H9 (cell line): ENCODE measurements around the gene SDK1. TPM values are rescaled to one million over a fixed set of nuclear protein-coding genes. Genes with fewer than 3 reads are reported as not detected.

ENCODE experiments used
- DNase-seq: peaks from one replicate; pipeline ENCODE4 v3.0.0-alpha.2; 2017
- H2AFZ ChIP-seq: one replicate; pipeline ENCODE4 v1.6.1; 2013; ENCODE audit warnings: mild to moderate bottlenecking, low read length, control low read depth, moderate library complexity
- H2AK5ac ChIP-seq: 2 replicates; pipeline ENCODE4 v1.6.1; 2013; ENCODE audit warnings: low read length, control low read depth, mixed read lengths; ENCODE audit not compliant: insufficient read length
- H2BK120ac ChIP-seq: one replicate; pipeline ENCODE4 v1.6.1; 2013; ENCODE audit warnings: low read depth, mild to moderate bottlenecking, low read length, control low read depth, inconsistent platforms; ENCODE audit not compliant: poor library complexity, severe bottlenecking
- H2BK12ac ChIP-seq: 2 replicates; pipeline ENCODE4 v1.6.1; 2013; ENCODE audit warnings: low read length, control low read depth, mixed read lengths, low read depth; ENCODE audit not compliant: insufficient read length
- H2BK15ac ChIP-seq: 2 replicates; pipeline ENCODE4 v1.6.1; 2013; ENCODE audit warnings: low read depth, low read length, control low read depth
- H2BK20ac ChIP-seq: one replicate; pipeline ENCODE4 v1.6.1; 2013; ENCODE audit warnings: low read depth, mild to moderate bottlenecking, low read length, control low read depth, inconsistent platforms; ENCODE audit not compliant: poor library complexity, severe bottlenecking
- H2BK5ac ChIP-seq: 2 replicates; pipeline ENCODE4 v1.6.1; 2013; ENCODE audit warnings: low read length, control low read depth, mixed read lengths; ENCODE audit not compliant: insufficient read length
- H3K14ac ChIP-seq: 2 replicates; pipeline ENCODE4 v1.6.1; 2013; ENCODE audit warnings: low read length, control low read depth; ENCODE audit not compliant: insufficient read depth
- H3K18ac ChIP-seq: 2 replicates; pipeline ENCODE4 v1.6.1; 2013; ENCODE audit warnings: low read depth, mild to moderate bottlenecking, mixed read lengths, low read length, control low read depth; ENCODE audit not compliant: insufficient read length
- H3K23ac ChIP-seq: 2 replicates; pipeline ENCODE4 v1.6.1; 2013; ENCODE audit warnings: low read length, control low read depth, mixed read lengths, low read depth; ENCODE audit not compliant: insufficient read length
- H3K23me2 ChIP-seq: 2 replicates; pipeline ENCODE4 v1.6.1; 2013; ENCODE audit warnings: low read depth, mild to moderate bottlenecking, mixed read lengths, low read length, control low read depth; ENCODE audit not compliant: insufficient read length, poor library complexity, severe bottlenecking
- H3K27ac ChIP-seq: 2 replicates; pipeline ENCODE4 v1.5.1; 2013; ENCODE audit warnings: low read length, control low read depth, mixed read lengths, low read depth; ENCODE audit not compliant: insufficient read length
- H3K27me3 ChIP-seq: 2 replicates; pipeline ENCODE4 v1.6.1; 2013; ENCODE audit warnings: low read length, control low read depth, inconsistent platforms; ENCODE audit not compliant: insufficient read depth
- H3K4ac ChIP-seq: 2 replicates; pipeline ENCODE4 v1.6.1; 2013; ENCODE audit warnings: low read depth, mild to moderate bottlenecking, control low read depth, inconsistent platforms, low read length, moderate library complexity
- H3K4me1 ChIP-seq: 2 replicates; pipeline ENCODE4 v1.6.1; 2013; ENCODE audit warnings: low read length, control low read depth, inconsistent platforms; ENCODE audit not compliant: insufficient read depth
- H3K4me2 ChIP-seq: 2 replicates; pipeline ENCODE4 v1.6.1; 2013; ENCODE audit warnings: low read length, control low read depth, mixed read lengths; ENCODE audit not compliant: insufficient read length, insufficient read depth
- H3K56ac ChIP-seq: 2 replicates; pipeline ENCODE4 v1.6.1; 2013; ENCODE audit warnings: low read depth, mild to moderate bottlenecking, mixed read lengths, low read length, control low read depth; ENCODE audit not compliant: insufficient read length
- H3K79me1 ChIP-seq: 2 replicates; pipeline ENCODE4 v1.6.1; 2013; ENCODE audit warnings: low read depth, mild to moderate bottlenecking, moderate library complexity, low read length, control low read depth, inconsistent platforms; ENCODE audit not compliant: insufficient read depth, poor library complexity, severe bottlenecking
- H3K79me2 ChIP-seq: 2 replicates; pipeline ENCODE4 v1.6.1; 2013; ENCODE audit warnings: low read length, control low read depth, inconsistent platforms; ENCODE audit not compliant: insufficient read depth
- H3K9ac ChIP-seq: 2 replicates; pipeline ENCODE4 v1.6.1; 2013; ENCODE audit warnings: low read length, control low read depth, mixed read lengths; ENCODE audit not compliant: insufficient read length; ENCODE audit errors: extremely low read depth
- H3K9me3 ChIP-seq: one replicate; pipeline ENCODE4 v1.6.1; 2013; ENCODE audit warnings: low read depth, low read length, inconsistent platforms; ENCODE audit not compliant: control insufficient read depth
- H3T11ph ChIP-seq: one replicate; pipeline ENCODE4 v1.6.1; 2013; ENCODE audit warnings: mild to moderate bottlenecking, low read length, control low read depth, inconsistent platforms
- H4K20me1 ChIP-seq: one replicate; pipeline ENCODE4 v1.6.1; 2013; ENCODE audit not compliant: control insufficient read depth, insufficient read length, insufficient read depth
- H4K5ac ChIP-seq: 2 replicates; pipeline ENCODE4 v1.6.1; 2013; ENCODE audit warnings: low read depth, mild to moderate bottlenecking, mixed read lengths, low read length, control low read depth; ENCODE audit not compliant: insufficient read length
- H4K8ac ChIP-seq: replicated peaks from 2 replicates; pipeline ENCODE4 v1.6.1; 2013; ENCODE audit warnings: low read length, control low read depth, mixed read lengths, low read depth; ENCODE audit not compliant: insufficient read length
- H4K91ac ChIP-seq: 2 replicates; pipeline ENCODE4 v1.6.1; 2013; ENCODE audit warnings: low read depth, mild to moderate bottlenecking, moderate library complexity, mixed read lengths, low read length, control low read depth; ENCODE audit not compliant: insufficient read length
- H3K27ac Mint-ChIP-seq, 3 experiments: 2 replicates in 2 of 3; 3 replicates in 1 of 3; pipeline ENCODE4 v1.8.0; 2020 to 2021; ENCODE audit warnings: mixed read lengths in 3 of 3, mild to moderate bottlenecking in 1 of 3, moderate library complexity in 1 of 3
- H3K27me3 Mint-ChIP-seq: 2 replicates; pipeline ENCODE4 v1.8.0; 2021; ENCODE audit warnings: low read depth, mild to moderate bottlenecking, moderate library complexity, mixed read lengths
- H3K36me3 Mint-ChIP-seq, 3 experiments: 2 replicates in 2 of 3; 3 replicates in 1 of 3; pipeline ENCODE4 v1.8.0; 2020 to 2021; ENCODE audit warnings: low read depth in 3 of 3, mixed read lengths in 3 of 3; ENCODE audit not compliant: insufficient read depth in 1 of 3
- H3K4me1 Mint-ChIP-seq, 2 experiments: 2 replicates each; pipeline ENCODE4 v1.8.0; 2020; ENCODE audit warnings: mixed read lengths in 2 of 2
- H3K4me3 Mint-ChIP-seq, 2 experiments: 2 replicates in 1 of 2; 3 replicates in 1 of 2; pipeline ENCODE4 v1.8.0; 2020 to 2021; ENCODE audit warnings: mild to moderate bottlenecking in 2 of 2, mixed read lengths in 2 of 2, moderate library complexity in 1 of 2
- H3K9me3 Mint-ChIP-seq, 2 experiments: 2 replicates in 1 of 2; 3 replicates in 1 of 2; pipeline ENCODE4 v1.8.0; 2020; ENCODE audit warnings: mild to moderate bottlenecking in 2 of 2, mixed read lengths in 2 of 2, moderate library complexity in 1 of 2
- CTCF ChIP-seq: fragments of 200-600 bp; sonication (generic); conservative IDR thresholded peaks from 3 replicates; pipeline ENCODE4 v1.8.0; 2021; ENCODE audit warnings: antibody characterized with exemption, mild to moderate bottlenecking
- WGBS: extraction: QIAGEN DNeasy Blood & Tissue Kit; methylation state at CpG from one replicate; pipeline ENCODE4 v1.1.7; 2013; ENCODE audit warnings: missing lambda C conversion rate, low lambda C conversion rate, mixed read lengths; ENCODE audit not compliant: insufficient read length; ENCODE audit errors: extremely low coverage; 5-methylcytosine and 5-hydroxymethylcytosine counted together
- total RNA-seq: library from RNA; stranded (reverse); gene quantifications from 2 replicates; pipeline ENCODE4 v1.2.1, GENCODE V29; 2021

SDK1 gene
- total RNA-seq, 1 experiment from 2014 or later: 8.7 TPM

DNA sequence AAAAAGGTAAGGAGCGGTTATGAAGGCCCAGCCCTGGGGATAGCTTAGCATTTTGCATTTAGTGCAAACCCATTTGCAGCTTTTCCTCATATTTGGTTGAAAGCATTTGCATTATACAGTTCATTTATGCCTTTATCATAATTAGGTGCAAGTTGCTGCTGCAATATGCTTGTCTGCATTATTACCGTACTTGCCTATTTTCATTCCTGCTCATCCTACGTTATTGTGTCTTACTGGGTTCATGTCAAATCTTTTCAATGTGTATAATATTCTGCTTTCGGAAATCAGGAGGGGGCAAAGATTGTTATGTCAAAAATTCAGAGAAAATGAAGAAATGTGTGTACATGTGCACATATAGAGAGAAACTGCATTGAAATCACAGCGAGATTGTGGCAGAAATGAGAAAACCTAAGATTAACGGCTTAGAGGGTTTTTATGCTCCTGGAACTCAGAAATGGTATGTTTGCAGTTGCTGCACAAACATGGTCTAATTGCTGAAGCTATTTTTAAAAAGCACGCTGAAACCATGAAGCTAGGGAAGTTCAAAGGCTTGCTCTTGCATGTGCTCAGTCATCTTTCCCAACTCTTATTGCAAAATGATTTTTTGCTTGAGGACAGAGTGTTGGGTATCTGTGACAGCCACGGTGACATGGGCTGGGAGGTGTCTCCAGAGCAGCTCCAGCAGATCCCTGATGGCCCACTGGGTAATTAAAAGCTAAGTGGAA, 613.2 kb downstream of the SDK1 start:
- no peak overlapping the region for H3K27ac Mint-ChIP-seq
- no peak overlapping the region for H4K91ac ChIP-seq
- H3K14ac ChIP-seq: no peak overlapping the region
- H3K4ac ChIP-seq: no peak overlapping the region
- no peak overlapping the region for H2BK12ac ChIP-seq
- no peak overlapping the region for H2BK15ac ChIP-seq
- no peak overlapping the region for H3K4me2 ChIP-seq
- H3K4me1 ChIP-seq: no peaks in the 10 kb centered on the region; the same call in 1 of the 2 replicates
- H2BK120ac ChIP-seq: no peak overlapping the region
- no peak overlapping the region for H3K18ac ChIP-seq
- no peak overlapping the region for H4K8ac ChIP-seq
- H2BK5ac ChIP-seq: no peak overlapping the region
- no peak overlapping the region for H3K4me3 Mint-ChIP-seq
- H3K36me3 Mint-ChIP-seq: peaks cover 0 to 20% (median 6%) of the 10 kb centered on the region in 3 experiments; a peak in 4 of 7 replicates
- H3K9me3 ChIP-seq: no peaks in the 10 kb centered on the region
- no peak for DNase-seq
- no peak overlapping the region for H3K27ac ChIP-seq
- WGBS: no CpG with 5 or more reads among the region's 8 CpGs
- no peak overlapping the region for H2BK20ac ChIP-seq
- peaks cover 13 to 26% of the 10 kb centered on the region in 2 experiments for H3K4me1 Mint-ChIP-seq
- H2AFZ ChIP-seq: no peak overlapping the region
- no peak overlapping the region for H3T11ph ChIP-seq
- H3K79me1 ChIP-seq: no peaks in the 10 kb centered on the region
- H3K9ac ChIP-seq: no peak overlapping the region
- no peaks in the 10 kb centered on the region for H3K79me2 ChIP-seq
- no peak overlapping the region for H3K56ac ChIP-seq
- H3K27me3 ChIP-seq: no peaks in the 10 kb centered on the region
- H3K9me3 Mint-ChIP-seq: peaks cover 11 to 12% of the 10 kb centered on the region in 2 experiments
- H3K23me2 ChIP-seq: no peaks in the 10 kb centered on the region
- no peaks in the 10 kb centered on the region for H3K27me3 Mint-ChIP-seq
- H2AK5ac ChIP-seq: no peak overlapping the region
- no peak overlapping the region for H4K5ac ChIP-seq
- no peak overlapping the region for H3K23ac ChIP-seq
- H4K20me1 ChIP-seq: no peaks in the 10 kb centered on the region
- TF ChIP-seq CTCF: no peak
